GM23338 (cell line): ENCODE data around the gene NTM. TPM values are rescaled to one million over a fixed set of nuclear protein-coding genes. Genes with fewer than 3 reads are reported as not detected.
A peak's percentile ranks its signal among the peaks of the same experiment; 100 is the strongest.

Experiments
- ATAC-seq: fragments of 200-7000 bp; cut with Tn5 transposase; 3 replicates; pipeline ENCODE4 v1.9.1; 2020
- DNase-seq: peaks from one replicate; pipeline ENCODE4 v3.0.0-alpha.2; 2015; ENCODE audit warnings: low spot score
- H2AFZ ChIP-seq: fragments of 200-600 bp; sonication (generic); 2 replicates; pipeline ENCODE4 v1.8.0; 2016; ENCODE audit warnings: antibody characterized with exemption, mild to moderate bottlenecking, moderate library complexity
- H3F3A ChIP-seq: fragments of 200-600 bp; sonication (generic); replicated peaks from 2 replicates; pipeline ENCODE4 v1.8.0; 2017; ENCODE audit warnings: antibody characterized with exemption, mixed run types, low read depth
- H3K27ac ChIP-seq: fragments of 200-600 bp; sonication (generic); 2 replicates; pipeline ENCODE4 v1.6.1; 2016; ENCODE audit warnings: low read depth
- H3K27me3 ChIP-seq: fragments of 200-600 bp; sonication (generic); 2 replicates; pipeline ENCODE4 v1.8.0; 2016; ENCODE audit warnings: mild to moderate bottlenecking, mixed run types, moderate library complexity; ENCODE audit not compliant: insufficient read depth
- H3K36me3 ChIP-seq: fragments of 200-600 bp; sonication (generic); 2 replicates; pipeline ENCODE4 v1.8.0; 2016; ENCODE audit warnings: mild to moderate bottlenecking; ENCODE audit not compliant: insufficient read depth
- H3K4me1 ChIP-seq: fragments of 200-600 bp; sonication (generic); 2 replicates; pipeline ENCODE4 v1.8.0; 2016; ENCODE audit warnings: mild to moderate bottlenecking, moderate library complexity; ENCODE audit not compliant: insufficient read depth
- H3K4me2 ChIP-seq: fragments of 200-600 bp; sonication (generic); 2 replicates; pipeline ENCODE4 v1.7.1; 2017; ENCODE audit warnings: mixed run types
- H3K4me3 ChIP-seq: fragments of 200-600 bp; sonication (generic); 2 replicates; pipeline ENCODE4 v1.6.1; 2016; ENCODE audit warnings: mixed run types
- H3K79me2 ChIP-seq: fragments of 200-600 bp; sonication (generic); replicated peaks from 2 replicates; pipeline ENCODE4 v1.8.0; 2017; ENCODE audit warnings: mild to moderate bottlenecking; ENCODE audit not compliant: insufficient read depth
- H3K9me2 ChIP-seq: fragments of 200-600 bp; sonication (generic); 2 replicates; pipeline ENCODE4 v1.8.0; 2017; ENCODE audit not compliant: insufficient read depth
- H4K20me1 ChIP-seq: fragments of 200-600 bp; sonication (generic); replicated peaks from 2 replicates; pipeline ENCODE4 v1.8.0; 2017; ENCODE audit warnings: mild to moderate bottlenecking; ENCODE audit not compliant: insufficient read depth
- H3K27ac Mint-ChIP-seq: 2 replicates; pipeline ENCODE4 v1.8.0; 2020; ENCODE audit warnings: inconsistent platforms, mild to moderate bottlenecking, moderate library complexity, mixed read lengths
- H3K27me3 Mint-ChIP-seq: 3 replicates; pipeline ENCODE4 v1.8.0; 2022; ENCODE audit warnings: low read depth, mild to moderate bottlenecking, moderate library complexity, mixed read lengths, inconsistent platforms; ENCODE audit not compliant: insufficient read depth, poor library complexity
- H3K36me3 Mint-ChIP-seq: 3 replicates; pipeline ENCODE4 v1.8.0; 2021; ENCODE audit warnings: low read depth, mild to moderate bottlenecking, inconsistent platforms, moderate library complexity, mixed read lengths
- H3K4me1 Mint-ChIP-seq: 3 replicates; pipeline ENCODE4 v1.8.0; 2020; ENCODE audit warnings: mild to moderate bottlenecking, inconsistent platforms, mixed read lengths
- H3K4me3 Mint-ChIP-seq: 3 replicates; pipeline ENCODE4 v1.8.0; 2021; ENCODE audit warnings: moderate library complexity, mild to moderate bottlenecking, inconsistent platforms, mixed read lengths
- H3K9me3 Mint-ChIP-seq: 3 replicates; pipeline ENCODE4 v1.8.0; 2020; ENCODE audit warnings: moderate library complexity, mild to moderate bottlenecking, inconsistent platforms, mixed read lengths
- CREB1 ChIP-seq: fragments of 250-450 bp; sonication (Bioruptor Pico); IDR thresholded peaks from 2 replicates; pipeline ENCODE4 v1.5.0; 2020; ENCODE audit warnings: low read depth, mild to moderate bottlenecking, moderate library complexity
- EZH2 ChIP-seq: fragments of 200-600 bp; sonication (generic); IDR thresholded peaks from one replicate; pipeline ENCODE4 v1.8.0; 2017; ENCODE audit warnings: antibody characterized with exemption, mild to moderate bottlenecking, low read depth; ENCODE audit not compliant: unreplicated experiment
- EZH2phosphoT487 ChIP-seq: fragments of 200-600 bp; sonication (generic); IDR thresholded peaks from one replicate; pipeline ENCODE4 v1.8.1; 2018; ENCODE audit warnings: antibody characterized with exemption; ENCODE audit not compliant: unreplicated experiment
- JUNB ChIP-seq: IDR thresholded peaks from one replicate; pipeline ENCODE4 v1.6.1; 2016; ENCODE audit warnings: antibody characterized with exemption; ENCODE audit not compliant: unreplicated experiment
- NANOG ChIP-seq: IDR thresholded peaks from 2 replicates; pipeline ENCODE4 v1.6.1; 2016; ENCODE audit warnings: antibody characterized with exemption, borderline replicate concordance
- POLR2AphosphoS5 ChIP-seq: IDR thresholded peaks from 2 replicates; pipeline ENCODE4 v1.6.1; 2016; ENCODE audit warnings: antibody characterized with exemption, low read depth
- STAT1 ChIP-seq: IDR thresholded peaks from one replicate; pipeline ENCODE4 v1.6.1; 2016; ENCODE audit warnings: antibody characterized with exemption; ENCODE audit not compliant: unreplicated experiment
- ZNF114 ChIP-seq: fragments of 250-450 bp; sonication (Bioruptor Pico); IDR thresholded peaks from 2 replicates; pipeline ENCODE4 v1.5.0; 2020; ENCODE audit warnings: mild to moderate bottlenecking, moderate library complexity
- ZNF331 ChIP-seq: fragments of 250-450 bp; sonication (Bioruptor Pico); IDR thresholded peaks from 2 replicates; pipeline ENCODE4 v1.5.0; 2020; ENCODE audit warnings: low read depth, mild to moderate bottlenecking, moderate library complexity
- polyA plus RNA-seq: library from polyadenylated mRNA; unstranded; fragments of >200 nt; fragmentation: Nextera tagmentation; extraction: Ambion mirVana; gene quantifications from 2 replicates; pipeline ENCODE4 v1.2.1, GENCODE V29; 2016
- total RNA-seq: library from RNA; depleted of rRNA; stranded (reverse); fragments of >200 nt; shearing (Covaris generic); gene quantifications from 2 replicates; pipeline ENCODE4 v1.2.3, GENCODE V29; 2014
- TF ChIP-seq, protein P1 (sequence below), 2 experiments: fragments of 200-600 bp in 1 of 2; sonication (generic) in 1 of 2; conservative IDR thresholded peaks; 2 replicates each; pipeline versions ENCODE4 v1.5.1 to v1.6.1; 2016 to 2017; ENCODE audit warnings: antibody characterized with exemption in 2 of 2, low read depth in 2 of 2, mild to moderate bottlenecking in 2 of 2, moderate library complexity in 1 of 2
- TF ChIP-seq, protein P2 (sequence below): IDR thresholded peaks from one replicate; pipeline ENCODE4 v1.6.1; 2018; ENCODE audit warnings: antibody characterized with exemption; ENCODE audit not compliant: unreplicated experiment
- TF ChIP-seq, protein P3 (sequence below): fragments of 250-450 bp; sonication (Bioruptor Pico); IDR thresholded peaks from 2 replicates; pipeline ENCODE4 v1.5.0; 2020; ENCODE audit warnings: mild to moderate bottlenecking, moderate library complexity
- TF ChIP-seq, protein P4 (sequence below): IDR thresholded peaks from 2 replicates; pipeline ENCODE4 v1.6.1; 2016; ENCODE audit warnings: antibody characterized with exemption

NTM gene
- total and polyA plus RNA-seq, 2 experiments from 2014 or later, result 10.6 to 14.6 TPM

DNA sequence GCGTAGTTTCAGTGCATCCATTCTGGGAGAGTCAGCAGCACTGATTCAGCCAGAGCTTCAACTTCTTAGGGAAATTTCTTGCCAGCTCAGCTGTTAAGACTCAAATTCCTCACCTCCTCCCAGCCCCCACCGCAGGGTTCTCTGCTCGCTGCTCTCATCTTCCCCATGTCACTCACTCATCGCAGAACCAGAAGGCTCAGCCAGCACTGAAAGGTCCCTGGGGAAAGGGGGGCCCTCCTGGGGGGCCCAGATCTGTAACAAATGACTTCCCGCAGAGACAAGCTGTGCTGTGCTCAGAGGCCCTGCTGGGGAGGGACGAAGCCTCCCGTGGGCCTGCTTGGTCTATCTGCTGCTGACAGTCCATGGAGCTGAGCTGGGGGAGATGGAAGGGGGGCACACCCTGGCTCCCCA lies 220.6 kb downstream of the NTM start:
- Histone ChIP-seq H2AFZ (no peak overlapping the region), H3K4me3 (no peak overlapping the region), H3K27me3 (no peaks in the 10 kb centered on the region), H3K79me2 (no peaks in the 10 kb centered on the region), H3K36me3 (no peaks in the 10 kb centered on the region), H3K4me2 (peak overlapping the region; percentile 29; the same call in 1 of the 2 replicates), H3K4me1 (peaks cover 23% of the 10 kb centered on the region), H3K9me2 (0 out of 2 replicates have a peak, but pooled peaks cover 3% of the 10 kb centered on the region), H4K20me1 (no peaks in the 10 kb centered on the region; the same call in 1 of the 2 replicates), H3K27ac (no peak overlapping the region), H3F3A (no peaks in the 10 kb centered on the region)
- peak; percentile 86 for ATAC-seq
- no peaks in the 10 kb centered on the region for H3K36me3 Mint-ChIP-seq
- TF ChIP-seq ZNF114 (CRISPR knock-in tag) (no peak), ZNF331 (CRISPR knock-in tag) (no peak), STAT1 (no peak), EZH2phosphoT487 (no peak), JUNB (no peak), NANOG (no peak), EZH2 (no peak), CREB1 (CRISPR knock-in tag) (no peak), POLR2AphosphoS5 (no peak)
- TF ChIP-seq, protein P1, sequence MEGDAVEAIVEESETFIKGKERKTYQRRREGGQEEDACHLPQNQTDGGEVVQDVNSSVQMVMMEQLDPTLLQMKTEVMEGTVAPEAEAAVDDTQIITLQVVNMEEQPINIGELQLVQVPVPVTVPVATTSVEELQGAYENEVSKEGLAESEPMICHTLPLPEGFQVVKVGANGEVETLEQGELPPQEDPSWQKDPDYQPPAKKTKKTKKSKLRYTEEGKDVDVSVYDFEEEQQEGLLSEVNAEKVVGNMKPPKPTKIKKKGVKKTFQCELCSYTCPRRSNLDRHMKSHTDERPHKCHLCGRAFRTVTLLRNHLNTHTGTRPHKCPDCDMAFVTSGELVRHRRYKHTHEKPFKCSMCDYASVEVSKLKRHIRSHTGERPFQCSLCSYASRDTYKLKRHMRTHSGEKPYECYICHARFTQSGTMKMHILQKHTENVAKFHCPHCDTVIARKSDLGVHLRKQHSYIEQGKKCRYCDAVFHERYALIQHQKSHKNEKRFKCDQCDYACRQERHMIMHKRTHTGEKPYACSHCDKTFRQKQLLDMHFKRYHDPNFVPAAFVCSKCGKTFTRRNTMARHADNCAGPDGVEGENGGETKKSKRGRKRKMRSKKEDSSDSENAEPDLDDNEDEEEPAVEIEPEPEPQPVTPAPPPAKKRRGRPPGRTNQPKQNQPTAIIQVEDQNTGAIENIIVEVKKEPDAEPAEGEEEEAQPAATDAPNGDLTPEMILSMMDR (conservative IDR thresholded peaks at IDR 0.05; ENCODE audit: low read depth in 2 of 2), result no peak
- TF ChIP-seq, protein P2, sequence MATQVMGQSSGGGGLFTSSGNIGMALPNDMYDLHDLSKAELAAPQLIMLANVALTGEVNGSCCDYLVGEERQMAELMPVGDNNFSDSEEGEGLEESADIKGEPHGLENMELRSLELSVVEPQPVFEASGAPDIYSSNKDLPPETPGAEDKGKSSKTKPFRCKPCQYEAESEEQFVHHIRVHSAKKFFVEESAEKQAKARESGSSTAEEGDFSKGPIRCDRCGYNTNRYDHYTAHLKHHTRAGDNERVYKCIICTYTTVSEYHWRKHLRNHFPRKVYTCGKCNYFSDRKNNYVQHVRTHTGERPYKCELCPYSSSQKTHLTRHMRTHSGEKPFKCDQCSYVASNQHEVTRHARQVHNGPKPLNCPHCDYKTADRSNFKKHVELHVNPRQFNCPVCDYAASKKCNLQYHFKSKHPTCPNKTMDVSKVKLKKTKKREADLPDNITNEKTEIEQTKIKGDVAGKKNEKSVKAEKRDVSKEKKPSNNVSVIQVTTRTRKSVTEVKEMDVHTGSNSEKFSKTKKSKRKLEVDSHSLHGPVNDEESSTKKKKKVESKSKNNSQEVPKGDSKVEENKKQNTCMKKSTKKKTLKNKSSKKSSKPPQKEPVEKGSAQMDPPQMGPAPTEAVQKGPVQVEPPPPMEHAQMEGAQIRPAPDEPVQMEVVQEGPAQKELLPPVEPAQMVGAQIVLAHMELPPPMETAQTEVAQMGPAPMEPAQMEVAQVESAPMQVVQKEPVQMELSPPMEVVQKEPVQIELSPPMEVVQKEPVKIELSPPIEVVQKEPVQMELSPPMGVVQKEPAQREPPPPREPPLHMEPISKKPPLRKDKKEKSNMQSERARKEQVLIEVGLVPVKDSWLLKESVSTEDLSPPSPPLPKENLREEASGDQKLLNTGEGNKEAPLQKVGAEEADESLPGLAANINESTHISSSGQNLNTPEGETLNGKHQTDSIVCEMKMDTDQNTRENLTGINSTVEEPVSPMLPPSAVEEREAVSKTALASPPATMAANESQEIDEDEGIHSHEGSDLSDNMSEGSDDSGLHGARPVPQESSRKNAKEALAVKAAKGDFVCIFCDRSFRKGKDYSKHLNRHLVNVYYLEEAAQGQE, result no peak
- TF ChIP-seq, protein P3, sequence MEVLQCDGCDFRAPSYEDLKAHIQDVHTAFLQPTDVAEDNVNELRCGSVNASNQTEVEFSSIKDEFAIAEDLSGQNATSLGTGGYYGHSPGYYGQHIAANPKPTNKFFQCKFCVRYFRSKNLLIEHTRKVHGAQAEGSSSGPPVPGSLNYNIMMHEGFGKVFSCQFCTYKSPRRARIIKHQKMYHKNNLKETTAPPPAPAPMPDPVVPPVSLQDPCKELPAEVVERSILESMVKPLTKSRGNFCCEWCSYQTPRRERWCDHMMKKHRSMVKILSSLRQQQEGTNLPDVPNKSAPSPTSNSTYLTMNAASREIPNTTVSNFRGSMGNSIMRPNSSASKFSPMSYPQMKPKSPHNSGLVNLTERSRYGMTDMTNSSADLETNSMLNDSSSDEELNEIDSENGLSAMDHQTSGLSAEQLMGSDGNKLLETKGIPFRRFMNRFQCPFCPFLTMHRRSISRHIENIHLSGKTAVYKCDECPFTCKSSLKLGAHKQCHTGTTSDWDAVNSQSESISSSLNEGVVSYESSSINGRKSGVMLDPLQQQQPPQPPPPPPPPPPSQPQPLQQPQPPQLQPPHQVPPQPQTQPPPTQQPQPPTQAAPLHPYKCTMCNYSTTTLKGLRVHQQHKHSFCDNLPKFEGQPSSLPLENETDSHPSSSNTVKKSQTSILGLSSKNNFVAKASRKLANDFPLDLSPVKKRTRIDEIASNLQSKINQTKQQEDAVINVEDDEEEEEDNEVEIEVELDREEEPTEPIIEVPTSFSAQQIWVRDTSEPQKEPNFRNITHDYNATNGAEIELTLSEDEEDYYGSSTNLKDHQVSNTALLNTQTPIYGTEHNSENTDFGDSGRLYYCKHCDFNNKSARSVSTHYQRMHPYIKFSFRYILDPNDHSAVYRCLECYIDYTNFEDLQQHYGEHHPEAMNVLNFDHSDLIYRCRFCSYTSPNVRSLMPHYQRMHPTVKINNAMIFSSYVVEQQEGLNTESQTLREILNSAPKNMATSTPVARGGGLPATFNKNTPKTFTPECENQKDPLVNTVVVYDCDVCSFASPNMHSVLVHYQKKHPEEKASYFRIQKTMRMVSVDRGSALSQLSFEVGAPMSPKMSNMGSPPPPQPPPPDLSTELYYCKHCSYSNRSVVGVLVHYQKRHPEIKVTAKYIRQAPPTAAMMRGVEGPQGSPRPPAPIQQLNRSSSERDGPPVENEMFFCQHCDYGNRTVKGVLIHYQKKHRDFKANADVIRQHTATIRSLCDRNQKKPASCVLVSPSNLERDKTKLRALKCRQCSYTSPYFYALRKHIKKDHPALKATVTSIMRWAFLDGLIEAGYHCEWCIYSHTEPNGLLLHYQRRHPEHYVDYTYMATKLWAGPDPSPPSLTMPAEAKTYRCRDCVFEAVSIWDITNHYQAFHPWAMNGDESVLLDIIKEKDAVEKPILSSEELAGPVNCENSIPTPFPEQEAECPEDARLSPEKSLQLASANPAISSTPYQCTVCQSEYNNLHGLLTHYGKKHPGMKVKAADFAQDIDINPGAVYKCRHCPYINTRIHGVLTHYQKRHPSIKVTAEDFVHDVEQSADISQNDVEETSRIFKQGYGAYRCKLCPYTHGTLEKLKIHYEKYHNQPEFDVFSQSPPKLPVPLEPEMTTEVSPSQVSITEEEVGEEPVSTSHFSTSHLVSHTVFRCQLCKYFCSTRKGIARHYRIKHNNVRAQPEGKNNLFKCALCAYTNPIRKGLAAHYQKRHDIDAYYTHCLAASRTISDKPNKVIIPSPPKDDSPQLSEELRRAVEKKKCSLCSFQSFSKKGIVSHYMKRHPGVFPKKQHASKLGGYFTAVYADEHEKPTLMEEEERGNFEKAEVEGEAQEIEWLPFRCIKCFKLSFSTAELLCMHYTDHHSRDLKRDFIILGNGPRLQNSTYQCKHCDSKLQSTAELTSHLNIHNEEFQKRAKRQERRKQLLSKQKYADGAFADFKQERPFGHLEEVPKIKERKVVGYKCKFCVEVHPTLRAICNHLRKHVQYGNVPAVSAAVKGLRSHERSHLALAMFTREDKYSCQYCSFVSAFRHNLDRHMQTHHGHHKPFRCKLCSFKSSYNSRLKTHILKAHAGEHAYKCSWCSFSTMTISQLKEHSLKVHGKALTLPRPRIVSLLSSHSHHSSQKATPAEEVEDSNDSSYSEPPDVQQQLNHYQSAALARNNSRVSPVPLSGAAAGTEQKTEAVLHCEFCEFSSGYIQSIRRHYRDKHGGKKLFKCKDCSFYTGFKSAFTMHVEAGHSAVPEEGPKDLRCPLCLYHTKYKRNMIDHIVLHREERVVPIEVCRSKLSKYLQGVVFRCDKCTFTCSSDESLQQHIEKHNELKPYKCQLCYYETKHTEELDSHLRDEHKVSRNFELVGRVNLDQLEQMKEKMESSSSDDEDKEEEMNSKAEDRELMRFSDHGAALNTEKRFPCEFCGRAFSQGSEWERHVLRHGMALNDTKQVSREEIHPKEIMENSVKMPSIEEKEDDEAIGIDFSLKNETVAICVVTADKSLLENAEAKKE (CRISPR knock-in tag), result no peak
- TF ChIP-seq, protein P4, sequence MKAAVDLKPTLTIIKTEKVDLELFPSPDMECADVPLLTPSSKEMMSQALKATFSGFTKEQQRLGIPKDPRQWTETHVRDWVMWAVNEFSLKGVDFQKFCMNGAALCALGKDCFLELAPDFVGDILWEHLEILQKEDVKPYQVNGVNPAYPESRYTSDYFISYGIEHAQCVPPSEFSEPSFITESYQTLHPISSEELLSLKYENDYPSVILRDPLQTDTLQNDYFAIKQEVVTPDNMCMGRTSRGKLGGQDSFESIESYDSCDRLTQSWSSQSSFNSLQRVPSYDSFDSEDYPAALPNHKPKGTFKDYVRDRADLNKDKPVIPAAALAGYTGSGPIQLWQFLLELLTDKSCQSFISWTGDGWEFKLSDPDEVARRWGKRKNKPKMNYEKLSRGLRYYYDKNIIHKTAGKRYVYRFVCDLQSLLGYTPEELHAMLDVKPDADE, result no peak
- peak; percentile 73 for DNase-seq
- H3K4me3 Mint-ChIP-seq, result 0 out of 3 replicates have a peak overlapping the region, but pooled peaks have one; percentile 12
- peak overlapping the region; percentile 49; the same call in 1 of the 2 replicates for H3K27ac Mint-ChIP-seq
- peaks cover 44% of the 10 kb centered on the region for H3K4me1 Mint-ChIP-seq
- no peaks in the 10 kb centered on the region for H3K9me3 Mint-ChIP-seq
- peaks cover 7% of the 10 kb centered on the region for H3K27me3 Mint-ChIP-seq
